ENCODE measurements around the gene PEPD. TPM values are rescaled to one million over a fixed set of nuclear protein-coding genes. Genes with fewer than 3 reads are reported as not detected.
A peak's percentile ranks its signal among the peaks of the same experiment; 100 is the strongest.

The PEPD gene
- total and polyA plus RNA-seq, 5 experiments from 2014 or later: 31.6 to 139 (median 117) TPM

DNA sequence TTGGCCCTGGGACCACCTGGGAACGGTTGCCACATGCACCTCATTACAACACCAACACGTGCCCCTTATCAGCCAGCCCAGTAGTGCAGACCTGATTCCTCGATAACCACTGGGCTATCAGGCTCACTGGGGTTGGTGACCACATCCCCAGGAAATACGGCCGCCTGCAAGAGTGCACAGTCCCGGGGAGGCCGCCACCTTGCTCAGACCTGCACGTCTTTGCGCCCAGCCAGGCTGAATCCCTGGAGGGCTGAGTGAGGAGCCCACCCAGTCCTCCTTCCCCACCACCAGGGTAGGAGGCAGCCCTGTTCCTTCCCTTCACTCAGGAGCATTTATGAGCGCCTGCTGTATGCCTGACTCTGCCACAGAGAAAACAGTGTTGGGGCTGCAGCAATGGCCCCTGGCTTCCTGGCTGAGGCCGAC, 80.3 kb downstream of the PEPD start:
- Mint-ChIP-seq H3K9me3 (no peaks in the 10 kb centered on the region), H3K36me3 (peaks cover 0 to 12% (median 1%) of the 10 kb centered on the region in 3 donors), H3K4me1 (peaks cover 0 to 8% (median 3%) of the 10 kb centered on the region in 4 donors), H3K27ac (peak overlapping the region in 1 of 10 donors; percentile 25), H3K27me3 (no peaks in the 10 kb centered on the region), H3K4me3 (no peak overlapping the region)
- POLR2A ChIA-PET: no interaction called here
- ATAC-seq (no peak), DNase-seq (peak in 1 of 10 donors; percentile 34)

DNA sequence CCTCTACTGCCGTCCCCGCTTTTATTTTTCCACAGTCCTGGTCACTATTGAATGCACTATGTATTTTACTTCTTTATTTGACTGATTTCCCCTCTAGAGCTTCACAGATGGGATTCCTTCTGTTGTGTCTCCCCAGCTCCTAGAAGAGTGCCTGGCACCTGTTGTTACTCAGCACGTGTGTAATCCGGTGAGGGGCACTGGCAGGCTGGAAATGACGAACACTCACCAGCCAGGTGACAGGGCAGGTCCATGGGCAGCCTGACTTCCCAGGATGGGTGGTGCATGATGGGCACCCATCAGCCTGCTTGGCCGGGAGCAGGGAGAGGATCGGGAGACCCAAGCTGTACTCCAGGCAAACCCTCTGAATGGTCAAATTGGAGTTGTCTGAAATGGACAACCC, 80.9 kb downstream of the PEPD start:
- Mint-ChIP-seq H3K27ac (peak overlapping the region in 1 of 10 donors; percentile 12), H3K27me3 (no peaks in the 10 kb centered on the region), H3K36me3 (peaks cover 0 to 12% (median 1%) of the 10 kb centered on the region in 3 donors), H3K9me3 (no peaks in the 10 kb centered on the region), H3K4me3 (no peak overlapping the region), H3K4me1 (peaks cover 0 to 8% (median 3%) of the 10 kb centered on the region in 4 donors)
- no peak for ATAC-seq
- POLR2A ChIA-PET: no interaction called here
- DNase-seq: no peak

DNA sequence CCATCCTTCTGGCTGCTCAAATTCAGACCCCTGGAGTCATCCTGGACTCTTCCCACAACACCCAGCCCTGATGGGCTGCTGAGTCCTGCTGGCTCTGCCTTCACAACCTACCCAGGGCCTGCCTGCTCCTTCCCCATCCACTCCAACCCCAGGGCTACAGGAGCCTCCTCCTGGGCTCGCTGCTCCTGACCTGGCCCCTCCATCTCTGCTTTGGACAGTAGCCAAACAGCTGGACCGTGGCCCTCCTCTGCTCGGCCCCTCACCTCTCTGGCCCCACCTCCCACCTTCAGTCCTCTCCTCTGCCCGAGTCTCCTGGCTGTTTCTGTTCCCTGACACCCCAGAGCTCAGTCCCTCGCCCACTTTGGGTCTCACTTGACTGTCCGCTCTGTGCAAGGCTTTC, 81.3 kb downstream of the PEPD start:
- Mint-ChIP-seq H3K27ac (no peak overlapping the region), H3K4me3 (no peak overlapping the region), H3K4me1 (peaks cover 0 to 8% (median 3%) of the 10 kb centered on the region in 4 donors), H3K27me3 (no peaks in the 10 kb centered on the region), H3K36me3 (peaks cover 0 to 11% (median 1%) of the 10 kb centered on the region in 3 donors), H3K9me3 (no peaks in the 10 kb centered on the region)
- ATAC-seq (no peak), DNase-seq (peak in 1 of 10 donors; percentile 45)
- POLR2A ChIA-PET: no interaction called here

DNA sequence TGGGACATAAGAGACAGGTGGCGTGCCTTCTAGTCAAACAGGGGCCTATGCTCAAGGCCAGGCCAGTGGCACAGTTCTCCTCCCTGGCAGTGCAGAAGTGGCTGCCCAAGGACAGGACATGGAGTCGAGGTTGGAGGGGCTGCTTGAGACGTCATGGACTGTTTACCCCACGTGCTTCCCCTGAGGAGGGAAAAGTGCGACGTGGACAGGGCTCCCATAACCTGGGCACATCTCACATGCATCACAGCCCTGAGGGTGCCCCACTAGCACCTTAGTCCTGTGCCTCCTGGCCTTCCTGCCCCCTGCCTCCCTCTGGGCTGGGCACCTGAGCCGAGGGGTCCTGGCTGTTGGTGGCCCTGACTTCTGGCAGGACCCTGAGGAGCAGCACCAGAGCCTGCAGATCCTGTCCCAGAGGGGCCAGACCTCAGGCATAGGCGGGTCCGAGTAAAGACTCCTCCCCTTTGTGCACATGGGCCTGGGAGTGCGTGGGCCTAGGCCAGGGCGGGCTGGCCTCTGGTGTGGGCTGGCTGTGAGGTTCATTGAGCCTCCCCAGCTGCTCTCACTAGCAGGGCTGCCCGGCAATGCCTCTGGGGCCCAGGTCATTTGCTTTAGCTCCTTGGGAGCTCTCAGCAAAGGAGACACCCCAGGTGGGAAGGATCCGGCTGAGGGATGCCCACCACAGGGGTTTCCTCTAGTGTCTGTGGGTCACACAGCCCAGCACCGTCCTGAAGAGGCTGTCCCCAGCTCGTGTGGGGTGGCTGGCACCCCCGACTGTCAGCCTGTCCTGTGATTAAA, 82.4 kb downstream of the PEPD start:
- peaks cover 0 to 5% (median 1%) of the 10 kb centered on the region in 3 donors for H3K36me3 Mint-ChIP-seq
- H3K27me3 Mint-ChIP-seq: no peaks in the 10 kb centered on the region
- ATAC-seq (no peak), DNase-seq (peak in 1 of 10 donors; percentile 50)
- peaks cover 0 to 8% (median 3%) of the 10 kb centered on the region in 4 donors for H3K4me1 Mint-ChIP-seq
- no peak overlapping the region for H3K27ac Mint-ChIP-seq
- POLR2A ChIA-PET: no interaction called here
- no peak overlapping the region for H3K4me3 Mint-ChIP-seq
- no peaks in the 10 kb centered on the region for H3K9me3 Mint-ChIP-seq

DNA sequence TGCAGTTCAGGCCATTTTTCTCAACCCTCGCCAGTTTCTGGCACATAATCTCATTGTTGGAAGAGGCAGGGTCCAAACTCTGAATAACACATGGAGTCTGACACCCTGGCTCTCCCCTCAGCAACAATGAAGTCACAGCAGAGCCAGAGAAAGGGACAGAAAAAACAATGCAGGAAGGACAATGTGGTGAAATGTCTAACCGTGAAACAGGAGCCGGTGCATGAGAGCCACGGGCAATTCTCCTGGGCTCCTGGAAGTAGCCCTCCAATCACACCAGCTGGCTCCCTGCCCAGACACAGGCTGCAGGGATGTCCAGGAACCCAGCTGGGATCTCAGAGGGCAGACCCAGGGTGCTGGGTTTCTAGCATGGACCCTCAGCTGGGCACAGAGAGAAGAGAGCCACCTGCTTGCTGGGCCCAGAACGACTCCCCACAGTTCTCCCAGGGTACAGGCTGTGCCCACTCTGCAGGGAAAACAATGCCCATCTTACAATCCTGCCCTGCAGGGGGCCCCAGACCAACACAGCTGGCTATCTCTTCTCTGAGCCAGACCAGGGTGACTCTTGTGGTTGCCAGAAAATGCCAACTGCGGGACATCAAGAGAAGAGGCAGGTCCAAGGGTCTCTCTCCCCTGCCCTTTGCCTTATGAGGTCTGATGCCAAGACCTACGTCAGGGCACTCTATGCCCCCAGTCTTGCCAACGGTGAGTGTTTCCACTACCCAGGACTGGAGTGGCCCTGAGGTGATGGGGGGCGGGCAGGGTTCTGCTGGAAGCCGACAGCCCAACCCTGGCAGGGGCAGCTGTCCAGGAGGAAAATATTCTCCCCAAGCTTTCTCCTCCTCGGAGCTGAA, 83.5 kb downstream of the PEPD start:
- POLR2A ChIA-PET: no interaction called here

DNA sequence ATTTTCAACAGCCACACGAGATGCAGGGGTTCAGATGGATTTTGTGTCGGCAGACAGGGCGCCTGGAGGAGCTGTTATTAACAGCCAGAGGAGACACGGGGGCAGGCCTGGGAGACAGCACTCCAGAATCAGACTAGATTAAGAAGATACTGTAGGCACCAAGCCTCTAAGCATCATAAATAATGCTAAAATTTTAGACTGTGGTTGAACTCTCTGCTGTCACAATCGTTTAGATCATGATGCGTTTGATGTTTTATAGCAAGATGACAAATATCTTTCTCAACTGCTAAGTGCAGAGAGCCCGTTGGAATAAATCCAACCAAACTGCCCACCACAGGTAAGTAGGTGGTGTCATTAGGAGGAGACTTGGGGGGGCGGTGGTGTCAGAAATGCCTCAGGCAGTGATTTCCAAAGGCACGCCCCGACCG, 84.2 kb downstream of the PEPD start:
- H3K9me3 Mint-ChIP-seq: no peaks in the 10 kb centered on the region
- ATAC-seq (no peak), DNase-seq (peak in 1 of 10 donors; percentile 26)
- POLR2A ChIA-PET: no interaction called here
- H3K4me3 Mint-ChIP-seq: no peak overlapping the region
- H3K27ac Mint-ChIP-seq: peak overlapping the region in 1 of 10 donors; percentile 47
- no peaks in the 10 kb centered on the region for H3K27me3 Mint-ChIP-seq
- peaks cover 0 to 3% (median 1%) of the 10 kb centered on the region in 3 donors for H3K36me3 Mint-ChIP-seq
- peaks cover 0 to 8% (median 2%) of the 10 kb centered on the region in 4 donors for H3K4me1 Mint-ChIP-seq

More for the DNA sequence above, 83.5 kb downstream of the PEPD start:
- no peaks in the 10 kb centered on the region for H3K9me3 Mint-ChIP-seq
- peaks cover 0 to 4% (median 1%) of the 10 kb centered on the region in 3 donors for H3K36me3 Mint-ChIP-seq
- peak in 1 of 10 donors; percentile 46 for DNase-seq
- H3K27ac Mint-ChIP-seq: no peak overlapping the region
- ATAC-seq: no peak
- H3K27me3 Mint-ChIP-seq: no peaks in the 10 kb centered on the region
- H3K4me1 Mint-ChIP-seq: peaks cover 0 to 8% (median 2%) of the 10 kb centered on the region in 4 donors
- no peak overlapping the region for H3K4me3 Mint-ChIP-seq

DNA sequence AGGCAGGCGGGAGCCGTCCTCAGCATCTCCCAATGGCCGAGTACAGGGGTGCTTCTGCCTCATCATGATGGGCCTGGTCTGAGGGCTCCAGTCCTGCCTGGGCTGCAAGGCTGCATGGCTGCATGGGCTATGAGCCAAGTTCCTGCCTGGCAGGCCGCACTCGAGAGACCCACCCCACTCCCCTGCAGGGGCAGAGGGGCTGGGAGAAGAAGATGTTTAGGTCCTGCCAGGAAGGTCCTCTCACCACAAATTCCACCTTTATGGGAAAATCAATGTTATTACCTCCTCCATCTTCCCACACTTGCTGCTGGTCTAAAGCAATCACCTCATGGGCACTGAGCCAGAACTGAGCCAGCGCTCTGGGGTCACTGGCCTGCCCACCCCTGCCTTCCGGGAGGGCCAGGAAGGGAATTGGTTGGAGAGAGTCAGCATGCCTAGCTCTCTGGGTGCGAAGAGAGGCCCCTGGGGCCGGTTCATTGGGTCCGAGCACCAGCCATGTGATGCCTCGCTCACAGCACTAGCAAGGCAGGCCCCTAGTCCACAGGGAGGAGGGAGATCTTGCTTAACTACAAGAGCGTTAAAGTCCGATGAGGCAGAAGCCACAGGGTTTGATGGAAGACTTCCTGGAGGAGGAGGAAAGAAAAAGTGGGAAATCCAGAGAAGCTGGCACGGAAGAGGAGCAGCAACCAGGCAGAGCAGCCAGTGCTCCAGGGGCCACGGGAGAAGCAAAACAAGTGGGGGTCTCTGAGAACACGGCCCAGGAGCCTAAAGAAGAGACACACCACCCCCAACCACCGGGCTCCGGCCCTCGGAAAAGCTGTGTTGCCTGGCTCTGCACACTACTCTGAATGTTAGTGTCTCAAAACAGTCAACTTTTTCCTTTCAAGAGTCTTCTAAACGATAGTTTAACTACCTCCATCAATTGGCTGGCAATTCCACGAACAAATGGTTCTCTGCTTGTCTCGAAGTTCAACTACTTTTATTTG, 84.9 kb downstream of the PEPD start:
- Mint-ChIP-seq H3K27ac (peak overlapping the region in 1 of 10 donors; percentile 47), H3K27me3 (no peaks in the 10 kb centered on the region), H3K4me1 (peaks cover 0 to 5% (median 2%) of the 10 kb centered on the region in 4 donors), H3K36me3 (peaks cover 0 to 2% (median under 1%) of the 10 kb centered on the region in 3 donors), H3K4me3 (no peak overlapping the region), H3K9me3 (no peaks in the 10 kb centered on the region)
- DNase-seq: peak in 1 of 10 donors; percentile 50
- POLR2A ChIA-PET: no interaction called here
- ATAC-seq: no peak

DNA sequence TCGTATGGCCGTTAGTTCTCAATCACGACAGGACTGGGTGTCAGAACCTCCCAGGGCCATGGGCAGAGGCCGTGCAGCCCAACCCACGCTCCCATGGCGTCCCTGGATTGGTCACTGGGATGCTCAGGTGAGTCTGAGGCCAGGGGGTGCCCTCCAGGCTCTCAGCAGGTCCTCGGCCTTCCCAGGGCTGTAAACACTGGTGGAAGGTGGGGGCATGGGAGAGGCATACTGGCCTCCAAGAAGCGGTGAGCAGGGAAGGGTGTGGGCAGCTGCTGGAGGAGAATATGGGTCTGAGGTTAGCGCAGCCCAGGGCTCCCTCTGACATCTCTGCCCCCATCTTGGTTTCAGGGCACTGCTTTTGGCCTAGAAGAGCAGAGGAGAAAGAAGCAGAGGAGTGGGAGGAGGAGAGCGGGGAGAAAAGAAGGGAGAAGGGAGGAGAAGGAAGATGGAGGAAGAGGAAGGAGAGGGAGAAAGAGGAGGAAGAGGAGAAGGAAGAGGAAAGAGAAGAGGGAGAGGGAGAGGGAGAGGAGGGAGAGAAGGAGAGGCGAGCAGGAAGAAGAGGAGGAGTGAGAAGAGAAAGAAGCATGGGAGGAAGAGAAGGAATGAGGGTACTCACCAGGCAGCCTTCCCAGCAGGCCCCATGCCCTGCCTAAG, 85.8 kb downstream of the PEPD start:
- H3K36me3 Mint-ChIP-seq: no peaks in the 10 kb centered on the region
- H3K27me3 Mint-ChIP-seq: no peaks in the 10 kb centered on the region
- DNase-seq (peak in 1 of 10 donors; percentile 44), ATAC-seq (no peak)
- no peaks in the 10 kb centered on the region for H3K9me3 Mint-ChIP-seq
- H3K4me3 Mint-ChIP-seq: no peak overlapping the region
- no peak overlapping the region for H3K27ac Mint-ChIP-seq
- H3K4me1 Mint-ChIP-seq: peaks cover 2 to 6% (median 5%) of the 10 kb centered on the region in 4 donors
- POLR2A ChIA-PET: no interaction called here

DNA sequence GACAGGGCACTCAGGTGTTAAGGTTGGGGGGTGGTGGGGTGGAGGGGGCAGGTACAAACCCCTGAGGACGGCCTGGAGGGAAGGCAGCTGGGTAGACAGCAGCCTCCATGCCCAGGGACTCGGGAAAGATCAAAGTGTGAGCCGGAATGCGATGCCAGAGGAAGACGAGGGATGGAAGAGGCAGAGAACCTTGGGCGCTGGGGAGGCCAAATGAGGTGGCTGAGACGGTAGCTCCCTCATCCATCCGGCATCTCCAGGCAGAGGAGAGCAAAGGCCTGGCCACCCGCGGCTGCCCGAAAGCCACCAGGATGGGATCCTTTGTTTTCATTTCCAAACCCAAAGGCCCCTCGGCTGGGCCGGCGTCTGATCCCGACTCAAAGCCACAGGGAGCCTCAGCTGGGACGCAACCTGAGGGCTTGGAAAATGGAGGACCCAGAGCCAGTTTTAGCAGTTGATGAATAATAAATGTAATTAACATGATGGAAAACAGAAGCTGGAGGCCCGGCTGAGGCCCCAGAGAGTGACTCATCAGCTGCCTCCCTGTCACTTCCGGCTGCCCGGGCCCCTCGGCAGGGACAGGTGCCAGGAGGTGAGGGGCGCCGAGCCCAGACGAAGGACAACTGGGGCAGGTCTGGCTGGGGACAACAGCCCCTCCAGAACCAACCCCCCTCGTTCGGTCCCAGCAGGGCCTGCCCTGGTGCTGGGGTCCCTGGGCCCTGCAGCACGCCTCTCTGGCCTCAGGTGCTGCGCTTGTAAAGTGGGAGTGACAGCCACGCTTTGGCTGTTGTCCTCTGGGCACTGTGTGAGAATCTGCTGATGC, 86.5 kb downstream of the PEPD start:
- H3K27ac Mint-ChIP-seq: no peak overlapping the region
- no peaks in the 10 kb centered on the region for H3K9me3 Mint-ChIP-seq
- POLR2A ChIA-PET: no interaction called here
- H3K4me1 Mint-ChIP-seq: peaks cover 7 to 11% (median 9%) of the 10 kb centered on the region in 4 donors
- DNase-seq (peak in 1 of 10 donors; percentile 59), ATAC-seq (no peak)
- no peak overlapping the region for H3K4me3 Mint-ChIP-seq
- H3K27me3 Mint-ChIP-seq: no peaks in the 10 kb centered on the region
- H3K36me3 Mint-ChIP-seq: no peaks in the 10 kb centered on the region

DNA sequence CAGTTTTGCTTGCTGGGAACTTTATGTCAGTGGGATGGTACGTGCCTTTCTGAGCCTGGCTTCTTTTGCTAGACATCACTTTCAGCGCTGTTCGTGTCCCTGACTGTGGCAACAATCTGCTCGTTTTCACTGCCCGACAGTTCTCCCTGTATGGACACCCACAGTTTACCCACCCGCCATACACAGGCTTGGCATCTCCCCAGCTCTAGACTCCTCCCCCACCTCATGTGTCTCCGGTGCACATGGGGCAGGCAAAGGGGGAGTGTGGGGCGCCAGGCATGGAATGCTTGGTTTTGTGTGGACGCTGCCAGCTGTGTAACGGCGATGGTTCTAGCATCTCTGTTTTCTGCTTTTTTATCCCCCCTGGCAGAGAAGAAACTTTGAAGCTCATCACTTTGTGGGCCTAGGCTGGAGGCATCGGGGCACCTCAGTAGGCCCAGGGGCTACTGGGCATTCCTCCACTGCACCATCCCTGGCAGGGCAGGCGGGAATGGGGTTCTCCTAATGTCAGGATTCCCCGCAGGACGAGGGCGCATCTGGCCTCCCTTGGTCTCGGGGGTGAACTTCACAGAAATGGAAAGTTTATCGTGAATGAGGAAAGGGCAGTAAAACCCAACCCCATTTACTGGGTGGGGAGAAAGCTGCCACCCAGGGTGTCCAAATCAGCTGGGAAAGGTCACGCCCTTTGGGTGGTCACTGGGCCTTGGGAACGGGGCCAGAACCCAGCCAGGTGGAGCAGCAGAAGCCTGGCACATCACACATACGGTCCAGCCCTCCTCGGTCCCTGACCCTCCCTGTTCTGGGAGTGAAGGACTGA, 87.3 kb downstream of the PEPD start:
- ATAC-seq (no peak), DNase-seq (peak in 1 of 10 donors; percentile 62)
- Mint-ChIP-seq H3K36me3 (no peaks in the 10 kb centered on the region), H3K27me3 (no peaks in the 10 kb centered on the region), H3K27ac (no peak overlapping the region), H3K4me1 (peaks cover 7 to 11% (median 9%) of the 10 kb centered on the region in 4 donors), H3K4me3 (no peak overlapping the region), H3K9me3 (no peaks in the 10 kb centered on the region)
- POLR2A ChIA-PET: no interaction called here
